ENCODE data around the gene TMEM132A.

DNA sequence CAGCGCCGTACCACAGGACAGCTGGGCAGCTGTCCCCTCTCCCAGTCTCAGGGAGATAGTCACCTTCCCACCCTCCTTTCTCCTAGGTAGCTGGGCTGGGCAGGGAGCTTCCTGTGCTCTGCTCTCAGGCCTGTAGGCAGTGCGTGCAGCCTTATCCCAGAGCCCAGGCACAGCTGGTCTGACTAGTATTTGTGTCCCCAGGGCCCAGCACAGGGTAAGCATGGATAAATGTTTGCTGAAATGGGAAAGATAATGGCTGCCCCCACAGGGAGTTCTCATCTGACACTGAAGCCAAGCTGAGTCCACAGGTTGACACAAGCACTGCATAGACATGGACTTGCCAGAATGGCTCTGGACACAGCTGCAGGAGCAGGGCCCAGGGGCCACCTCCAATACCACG is 18.0 kb downstream of the TMEM132A start:
- TF ChIP-seq EZH2 (IDR thresholded peaks at IDR 0.05; ENCODE audit: low read depth) = no peak
- no peak for TF ChIP-seq CTCF (conservative IDR thresholded peaks at IDR 0.05)

Measured in PC-9 (cell line).